Osteocyte (in vitro differentiated cells): Measurements from ENCODE around the gene FTSJ3. TPM values are rescaled to one million over a fixed set of nuclear protein-coding genes. Genes with fewer than 3 reads are reported as not detected.
"Not testable (repeated sequence)": the region's sequence is repeated elsewhere in the genome, so short reads cannot be mapped to it uniquely, and the experiment has no call there.

Experiments
- DNase-seq: peaks from one replicate; pipeline ENCODE4 v3.0.0; 2021; ENCODE audit warnings: mixed read lengths; ENCODE audit not compliant: unreplicated experiment; ENCODE audit errors: extremely low spot score
- H3K27ac Mint-ChIP-seq: one replicate; pipeline ENCODE4 v1.8.0; 2021; ENCODE audit warnings: mild to moderate bottlenecking, mixed read lengths; ENCODE audit not compliant: unreplicated experiment
- H3K27me3 Mint-ChIP-seq: one replicate; pipeline ENCODE4 v1.8.0; 2021; ENCODE audit warnings: mixed read lengths; ENCODE audit not compliant: unreplicated experiment
- H3K36me3 Mint-ChIP-seq: one replicate; pipeline ENCODE4 v1.8.0; 2021; ENCODE audit warnings: mixed read lengths; ENCODE audit not compliant: unreplicated experiment
- H3K4me1 Mint-ChIP-seq: one replicate; pipeline ENCODE4 v1.8.0; 2021; ENCODE audit warnings: mixed read lengths; ENCODE audit not compliant: unreplicated experiment
- H3K4me3 Mint-ChIP-seq: one replicate; pipeline ENCODE4 v1.8.0; 2021; ENCODE audit warnings: mild to moderate bottlenecking, moderate library complexity, mixed read lengths; ENCODE audit not compliant: unreplicated experiment
- H3K9me3 Mint-ChIP-seq: one replicate; pipeline ENCODE4 v1.8.0; 2021; ENCODE audit warnings: mixed read lengths; ENCODE audit not compliant: unreplicated experiment
- total RNA-seq: library from RNA; stranded (reverse); gene quantifications from 2 replicates; pipeline ENCODE4 v1.2.1, GENCODE V29; 2021
- TF ChIP-seq, protein P1 (sequence below): fragments of 200-600 bp; sonication (generic); IDR thresholded peaks from 2 replicates; pipeline ENCODE4 v1.5.0; 2021; ENCODE audit warnings: antibody characterized with exemption, mild to moderate bottlenecking, moderate library complexity

Gene FTSJ3
- total RNA-seq, 1 donor from 2014 or later: 36.1 TPM

DNA sequence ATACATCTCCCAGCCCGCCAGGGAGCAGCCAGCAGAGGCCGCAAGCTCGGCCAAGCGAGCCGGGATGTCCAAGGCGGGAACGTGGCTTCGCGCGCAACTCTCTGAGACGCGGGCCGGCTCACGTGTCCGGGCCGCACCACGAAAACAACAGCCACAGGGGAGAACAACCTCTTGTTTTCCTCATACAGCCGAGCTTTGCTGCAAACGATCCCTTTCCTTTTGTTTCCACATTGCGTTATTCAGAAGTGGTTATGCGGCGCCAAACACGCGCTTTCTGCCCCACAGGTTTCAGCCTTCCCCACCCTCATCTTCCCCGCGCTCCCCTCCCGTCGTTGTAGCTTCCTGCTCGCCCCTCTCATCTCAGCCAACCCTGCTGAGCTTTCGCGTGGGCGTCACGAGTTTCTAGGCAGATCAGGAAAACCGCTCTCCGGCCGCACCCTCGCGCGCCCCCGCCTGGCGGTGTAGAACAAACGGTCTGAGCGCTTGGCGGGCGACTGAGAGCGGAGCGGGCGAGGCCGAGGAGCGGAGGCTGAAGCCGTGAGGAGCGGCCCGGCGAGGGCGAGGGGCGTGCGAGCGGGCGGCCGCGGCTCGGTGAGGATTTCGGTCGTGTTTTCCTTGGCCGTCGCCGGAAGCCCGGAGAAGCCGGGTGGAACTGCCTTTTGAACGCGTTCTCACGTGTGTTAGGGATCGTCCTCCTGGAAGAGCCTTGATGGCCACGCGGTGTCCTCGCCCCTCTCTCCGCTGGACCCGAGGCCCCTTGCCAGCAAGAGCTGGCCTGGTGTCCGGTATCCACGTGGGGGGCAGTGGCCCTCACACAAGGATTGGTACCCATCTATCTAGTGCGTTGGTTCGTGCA is 21.6 kb upstream of the FTSJ3 start:
- peak; percentile 93 for DNase-seq
- Mint-ChIP-seq H3K9me3 (no peaks in the 10 kb centered on the region), H3K4me1 (peaks cover 9% of the 10 kb centered on the region), H3K27ac (peak overlapping the region; percentile 71), H3K27me3 (peaks cover 17% of the 10 kb centered on the region), H3K36me3 (no peaks in the 10 kb centered on the region), H3K4me3 (peak overlapping the region; percentile 74)
- TF ChIP-seq, protein P1, sequence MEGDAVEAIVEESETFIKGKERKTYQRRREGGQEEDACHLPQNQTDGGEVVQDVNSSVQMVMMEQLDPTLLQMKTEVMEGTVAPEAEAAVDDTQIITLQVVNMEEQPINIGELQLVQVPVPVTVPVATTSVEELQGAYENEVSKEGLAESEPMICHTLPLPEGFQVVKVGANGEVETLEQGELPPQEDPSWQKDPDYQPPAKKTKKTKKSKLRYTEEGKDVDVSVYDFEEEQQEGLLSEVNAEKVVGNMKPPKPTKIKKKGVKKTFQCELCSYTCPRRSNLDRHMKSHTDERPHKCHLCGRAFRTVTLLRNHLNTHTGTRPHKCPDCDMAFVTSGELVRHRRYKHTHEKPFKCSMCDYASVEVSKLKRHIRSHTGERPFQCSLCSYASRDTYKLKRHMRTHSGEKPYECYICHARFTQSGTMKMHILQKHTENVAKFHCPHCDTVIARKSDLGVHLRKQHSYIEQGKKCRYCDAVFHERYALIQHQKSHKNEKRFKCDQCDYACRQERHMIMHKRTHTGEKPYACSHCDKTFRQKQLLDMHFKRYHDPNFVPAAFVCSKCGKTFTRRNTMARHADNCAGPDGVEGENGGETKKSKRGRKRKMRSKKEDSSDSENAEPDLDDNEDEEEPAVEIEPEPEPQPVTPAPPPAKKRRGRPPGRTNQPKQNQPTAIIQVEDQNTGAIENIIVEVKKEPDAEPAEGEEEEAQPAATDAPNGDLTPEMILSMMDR: peak; percentile 55

DNA sequence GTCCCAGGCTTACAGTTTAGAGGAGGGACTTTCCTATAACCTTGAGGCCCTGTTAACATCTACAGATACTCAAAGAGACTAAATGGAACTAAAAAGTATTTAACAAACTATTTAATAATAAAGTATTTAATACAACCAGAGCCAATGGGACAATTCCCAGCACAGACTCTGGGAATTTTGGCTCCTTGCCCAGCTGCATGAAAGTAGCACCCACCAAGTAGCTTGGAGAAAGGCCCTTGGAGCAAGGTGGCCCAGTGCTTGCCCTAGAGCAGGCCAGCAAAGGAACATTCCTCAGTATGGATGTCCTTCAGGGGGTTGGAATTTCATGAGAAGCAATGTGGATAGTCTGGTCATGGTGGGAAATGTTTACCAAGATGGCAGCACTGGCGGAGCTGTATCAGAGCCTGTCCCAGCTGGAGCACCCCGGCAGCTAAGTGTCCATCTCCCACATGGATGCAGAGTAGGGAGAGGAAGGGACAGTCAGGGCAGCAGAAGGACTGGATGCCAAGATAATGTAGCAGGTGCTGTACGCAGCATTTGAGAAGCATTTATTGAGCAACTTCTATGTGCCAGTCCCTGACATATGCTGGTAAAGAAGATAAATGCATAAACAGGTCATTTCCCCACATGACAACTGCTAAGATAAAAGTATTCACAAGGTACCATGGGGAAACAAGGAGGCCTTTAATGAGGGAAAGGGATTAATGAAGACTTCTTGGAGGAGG is 20.2 kb upstream of the FTSJ3 start:
- H3K36me3 Mint-ChIP-seq: no peaks in the 10 kb centered on the region
- H3K27me3 Mint-ChIP-seq: peaks cover 8% of the 10 kb centered on the region
- TF ChIP-seq, protein P1: no peak
- H3K4me1 Mint-ChIP-seq: peaks cover 18% of the 10 kb centered on the region
- no peaks in the 10 kb centered on the region for H3K9me3 Mint-ChIP-seq
- no peak for DNase-seq
- H3K4me3 Mint-ChIP-seq: peak overlapping the region; percentile 3
- H3K27ac Mint-ChIP-seq: no peak overlapping the region

DNA sequence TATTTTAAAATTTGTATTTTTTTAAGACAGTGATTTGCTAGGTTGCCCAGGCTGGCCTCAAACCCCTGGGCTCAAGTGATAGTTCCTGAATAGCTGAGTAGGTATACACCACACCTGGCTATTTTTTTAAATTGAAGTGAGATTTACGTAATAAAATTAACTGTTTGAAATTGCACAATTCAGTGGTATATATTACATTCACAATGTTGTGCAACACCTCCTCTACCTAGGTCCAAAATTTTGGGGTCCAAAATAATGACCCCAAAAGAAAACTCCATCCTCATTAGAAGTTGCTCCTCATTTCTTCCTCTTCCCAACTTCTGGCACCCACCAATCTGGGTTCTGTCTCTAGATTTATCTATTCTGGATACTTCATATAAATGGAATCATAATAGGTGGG is 18.0 kb upstream of the FTSJ3 start:
- Mint-ChIP-seq H3K27me3 (no peaks in the 10 kb centered on the region), H3K36me3 (no peaks in the 10 kb centered on the region), H3K4me3 (no peak overlapping the region), H3K9me3 (no peaks in the 10 kb centered on the region), H3K4me1 (peaks cover 29% of the 10 kb centered on the region), H3K27ac (no peak overlapping the region)
- DNase-seq: no peak
- TF ChIP-seq, protein P1: no peak

DNA sequence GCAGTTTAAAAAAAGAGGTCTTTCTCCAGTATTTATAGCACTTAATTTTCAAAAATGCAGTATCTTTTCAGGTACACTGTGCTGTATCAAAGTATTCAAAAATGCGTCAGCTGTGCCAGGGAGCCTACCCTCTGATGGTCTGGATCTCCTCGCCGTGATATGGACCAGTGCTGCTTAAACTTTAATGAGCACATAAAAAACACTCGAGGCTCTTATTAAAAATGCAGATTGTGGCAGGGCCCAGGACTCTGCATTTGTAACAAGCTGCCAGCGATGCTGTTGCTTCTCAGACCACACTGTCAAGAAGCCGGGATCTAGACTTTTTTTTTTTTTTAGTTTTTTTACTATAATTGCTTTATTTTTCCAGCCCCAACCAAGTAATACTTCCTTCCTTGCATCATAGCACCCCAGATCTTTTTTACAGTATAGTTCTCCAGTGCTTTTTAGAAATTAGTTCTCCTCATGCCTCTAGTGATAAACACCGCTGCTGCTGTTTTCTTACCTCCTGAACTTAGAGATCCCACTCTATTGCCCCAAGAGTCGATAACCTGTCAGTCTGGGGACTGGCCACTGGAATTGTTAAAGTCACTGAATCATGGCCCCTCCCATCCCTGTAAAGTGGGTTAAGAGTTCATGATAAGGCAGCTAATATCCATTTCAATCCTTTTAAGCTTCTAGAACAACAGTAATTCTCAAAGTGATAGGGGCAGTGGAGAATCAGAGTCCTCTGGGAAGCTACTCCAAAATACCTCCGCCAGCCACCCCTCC is 16.6 kb upstream of the FTSJ3 start:
- H3K9me3 Mint-ChIP-seq: no peaks in the 10 kb centered on the region
- peaks cover 35% of the 10 kb centered on the region for H3K4me1 Mint-ChIP-seq
- peak overlapping the region; percentile 92 for H3K27ac Mint-ChIP-seq
- no peak for DNase-seq
- H3K4me3 Mint-ChIP-seq: peak overlapping the region; percentile 77
- TF ChIP-seq, protein P1: no peak
- no peaks in the 10 kb centered on the region for H3K27me3 Mint-ChIP-seq
- no peaks in the 10 kb centered on the region for H3K36me3 Mint-ChIP-seq

DNA sequence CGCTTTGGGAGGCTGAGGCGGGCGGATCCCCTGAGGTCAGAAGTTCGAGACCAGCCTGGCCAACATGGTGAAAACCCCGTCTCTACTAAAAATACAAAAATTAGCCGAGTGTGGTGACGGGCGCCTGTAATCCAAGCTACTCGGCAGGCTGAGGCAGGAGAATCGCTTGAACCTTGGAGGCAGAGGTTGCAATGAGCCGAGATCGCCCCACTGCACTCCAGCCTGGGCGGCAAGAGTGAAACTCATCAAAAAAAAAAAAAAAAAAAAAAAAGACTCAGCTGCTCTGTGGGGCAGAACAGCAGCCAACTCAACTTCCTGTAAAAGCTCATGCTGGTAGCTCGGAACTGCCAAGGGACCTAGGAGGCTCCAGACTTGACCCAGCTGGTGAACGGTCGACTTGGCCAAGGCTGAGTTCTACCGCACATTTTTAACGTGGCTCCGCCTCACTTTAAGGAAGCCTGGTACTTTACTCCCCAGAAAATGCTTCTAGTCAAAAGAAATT is 16.0 kb upstream of the FTSJ3 start:
- H3K27me3 Mint-ChIP-seq, H3K36me3 Mint-ChIP-seq, DNase-seq, H3K9me3 Mint-ChIP-seq: not testable (repeated sequence)
- H3K27ac Mint-ChIP-seq: peak overlapping the region; percentile 92
- peaks cover 39% of the 10 kb centered on the region for H3K4me1 Mint-ChIP-seq
- H3K4me3 Mint-ChIP-seq: peak overlapping the region; percentile 77
